DND-41 (cell line): Measurements from ENCODE around the gene OR7G2.

Experiments used
- ATAC-seq: fragments of 200-7000 bp; cut with Tn5 transposase; 3 replicates; pipeline ENCODE4 v1.9.1; 2021; ENCODE audit warnings: low read depth; ENCODE audit not compliant: insufficient read depth
- DNase-seq: peaks from one replicate; pipeline ENCODE4 v3.0.0-alpha.2; 2020
- H2AFZ ChIP-seq: 2 replicates; pipeline ENCODE4 v1.6.0; 2012; ENCODE audit warnings: low read depth, low read length
- H3K27ac ChIP-seq: 2 replicates; pipeline ENCODE4 v1.5.1; 2012; ENCODE audit warnings: low read length, inconsistent platforms
- H3K27me3 ChIP-seq: fragments of 200-600 bp; sonication (generic); 2 replicates; pipeline ENCODE4 v1.6.0; 2012; ENCODE audit warnings: low read length, mild to moderate bottlenecking, inconsistent platforms; ENCODE audit not compliant: insufficient read depth, poor library complexity
- H3K36me3 ChIP-seq: 2 replicates; pipeline ENCODE4 v1.5.1; 2012; ENCODE audit warnings: low read length, inconsistent platforms; ENCODE audit not compliant: insufficient read depth
- H3K4me1 ChIP-seq: 2 replicates; pipeline ENCODE4 v1.5.1; 2012; ENCODE audit warnings: mild to moderate bottlenecking, low read length; ENCODE audit not compliant: insufficient read depth
- H3K4me2 ChIP-seq: 2 replicates; pipeline ENCODE4 v1.6.0; 2012; ENCODE audit warnings: mild to moderate bottlenecking, moderate library complexity, low read length, inconsistent platforms; ENCODE audit not compliant: insufficient read depth
- H3K4me3 ChIP-seq, 2 experiments: fragments of 200-600 bp in 1 of 2; shearing (Covaris generic) in 1 of 2; 2 replicates each; pipeline ENCODE4 v1.5.1; 2012 to 2016; ENCODE audit warnings: inconsistent platforms in 2 of 2, low read length in 2 of 2, mild to moderate bottlenecking in 2 of 2, low read depth in 1 of 2, moderate library complexity in 1 of 2
- H3K79me2 ChIP-seq: 2 replicates; pipeline ENCODE4 v1.6.0; 2012; ENCODE audit warnings: low read length, inconsistent platforms; ENCODE audit not compliant: insufficient read depth
- H3K9ac ChIP-seq: 2 replicates; pipeline ENCODE4 v1.6.0; 2012; ENCODE audit warnings: low read depth, mild to moderate bottlenecking, inconsistent platforms, low read length, moderate library complexity
- H3K9me3 ChIP-seq: 2 replicates; pipeline ENCODE4 v1.5.1; 2012; ENCODE audit warnings: low read length, moderate library complexity, mild to moderate bottlenecking, inconsistent platforms; ENCODE audit not compliant: insufficient read depth, severe bottlenecking
- H4K20me1 ChIP-seq: 2 replicates; pipeline ENCODE4 v1.6.0; 2012; ENCODE audit warnings: low read length; ENCODE audit not compliant: insufficient read depth
- EZH2 ChIP-seq: IDR thresholded peaks from 3 replicates; pipeline ENCODE4 v1.6.1; 2012; ENCODE audit warnings: borderline replicate concordance, low read depth, mild to moderate bottlenecking, moderate library complexity, low read length, inconsistent platforms; ENCODE audit not compliant: severe bottlenecking
- TF ChIP-seq, protein P1 (sequence below): IDR thresholded peaks from 2 replicates; pipeline ENCODE4 v1.5.1; 2012; ENCODE audit warnings: borderline replicate concordance, low read length, moderate library complexity, mild to moderate bottlenecking; ENCODE audit not compliant: poor library complexity, severe bottlenecking; ENCODE audit errors: extremely low read depth

OR7G2 gene

DNA sequence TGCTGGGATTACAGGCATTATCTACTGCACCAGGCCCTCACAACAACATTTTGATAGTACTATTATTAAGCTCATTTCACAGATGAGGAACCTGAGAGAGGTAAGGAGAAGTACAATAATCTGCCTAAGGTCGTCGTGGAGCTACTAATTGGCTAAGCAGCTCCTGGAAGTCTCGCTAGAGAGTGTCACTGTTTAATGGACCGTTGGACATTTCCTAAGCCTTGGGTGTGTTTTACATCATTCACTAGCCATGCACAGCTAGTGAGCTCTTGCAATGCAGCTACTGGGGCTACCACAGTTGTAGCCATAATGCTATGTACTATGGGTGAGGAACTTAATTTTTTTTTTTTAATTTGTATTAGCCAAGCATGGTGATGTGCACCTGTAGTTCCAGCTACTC lies 54.4 kb downstream of the OR7G2 start:
- no peak overlapping the region for H3K4me2 ChIP-seq
- H3K9me3 ChIP-seq, result no peaks in the 10 kb centered on the region
- H3K9ac ChIP-seq, result no peak overlapping the region
- no peak overlapping the region for H3K27ac ChIP-seq
- no peak for DNase-seq
- no peaks in the 10 kb centered on the region for H3K79me2 ChIP-seq
- no peak overlapping the region for H3K4me3 ChIP-seq
- no peaks in the 10 kb centered on the region for H3K27me3 ChIP-seq
- no peak for TF ChIP-seq EZH2
- TF ChIP-seq, protein P1, sequence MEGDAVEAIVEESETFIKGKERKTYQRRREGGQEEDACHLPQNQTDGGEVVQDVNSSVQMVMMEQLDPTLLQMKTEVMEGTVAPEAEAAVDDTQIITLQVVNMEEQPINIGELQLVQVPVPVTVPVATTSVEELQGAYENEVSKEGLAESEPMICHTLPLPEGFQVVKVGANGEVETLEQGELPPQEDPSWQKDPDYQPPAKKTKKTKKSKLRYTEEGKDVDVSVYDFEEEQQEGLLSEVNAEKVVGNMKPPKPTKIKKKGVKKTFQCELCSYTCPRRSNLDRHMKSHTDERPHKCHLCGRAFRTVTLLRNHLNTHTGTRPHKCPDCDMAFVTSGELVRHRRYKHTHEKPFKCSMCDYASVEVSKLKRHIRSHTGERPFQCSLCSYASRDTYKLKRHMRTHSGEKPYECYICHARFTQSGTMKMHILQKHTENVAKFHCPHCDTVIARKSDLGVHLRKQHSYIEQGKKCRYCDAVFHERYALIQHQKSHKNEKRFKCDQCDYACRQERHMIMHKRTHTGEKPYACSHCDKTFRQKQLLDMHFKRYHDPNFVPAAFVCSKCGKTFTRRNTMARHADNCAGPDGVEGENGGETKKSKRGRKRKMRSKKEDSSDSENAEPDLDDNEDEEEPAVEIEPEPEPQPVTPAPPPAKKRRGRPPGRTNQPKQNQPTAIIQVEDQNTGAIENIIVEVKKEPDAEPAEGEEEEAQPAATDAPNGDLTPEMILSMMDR, result no peak
- no peak overlapping the region for H2AFZ ChIP-seq
- H4K20me1 ChIP-seq, result no peaks in the 10 kb centered on the region
- no peak for ATAC-seq
- H3K36me3 ChIP-seq, result no peaks in the 10 kb centered on the region
- no peaks in the 10 kb centered on the region for H3K4me1 ChIP-seq
